GM21576 (cell line): ENCODE data around the gene KIF2C.

ENCODE experiments used
- ATAC-seq: cut with Tn5 transposase; IDR thresholded peaks from one replicate; pipeline ENCODE4 v1.9.1; 2021; ENCODE audit warnings: mild to moderate bottlenecking, moderate library complexity; ENCODE audit not compliant: unreplicated experiment

The KIF2C gene

DNA sequence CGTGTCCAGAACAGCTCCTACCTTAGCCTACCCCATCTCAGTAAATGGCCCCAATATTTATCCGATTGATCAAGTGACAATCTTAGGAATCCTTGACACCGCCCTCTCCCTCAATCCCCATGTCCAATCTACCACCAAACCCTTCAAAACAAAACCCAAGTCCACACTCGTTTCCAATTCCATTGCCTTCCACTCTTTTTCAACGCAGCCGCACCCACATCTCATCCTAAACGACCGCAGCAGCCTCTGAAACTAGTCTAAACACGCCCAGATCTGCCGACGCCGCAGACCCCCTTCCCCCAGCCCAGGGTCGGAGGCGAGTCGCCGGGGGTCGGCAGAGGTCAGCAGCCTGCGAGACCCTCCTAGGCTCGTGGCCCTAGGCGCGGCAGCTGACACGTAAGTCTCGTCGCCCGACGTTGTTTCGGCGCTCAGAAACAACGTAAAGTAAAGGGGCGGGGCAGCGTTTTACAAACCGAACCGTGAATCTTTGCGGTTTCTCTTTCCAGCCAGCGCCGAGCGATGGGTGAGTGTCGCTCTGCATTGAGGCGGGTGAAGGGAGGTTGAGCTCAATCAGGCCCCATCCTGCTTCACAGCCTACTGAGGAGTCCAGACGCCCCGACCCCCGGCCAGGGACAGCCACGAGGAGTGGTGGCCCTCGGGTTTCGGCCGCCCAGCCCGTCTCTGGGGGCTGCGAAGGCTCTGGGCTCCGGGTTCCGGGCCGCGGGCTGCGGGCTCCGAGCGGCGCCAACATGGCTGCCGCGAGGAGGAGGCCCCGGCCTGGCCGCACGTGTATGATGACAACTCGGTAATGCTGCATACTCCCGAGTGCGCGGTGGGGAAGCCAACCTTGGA lies 35.7 kb downstream of the KIF2C start, which contains the start of gene RPS8:
Gene RPS8, plus strand, starts transcription at position 463 of the 852 bp plus-strand sequence. Its CDS starts 57 bp downstream, at position 520.
- ATAC-seq: peak; percentile 63

DNA sequence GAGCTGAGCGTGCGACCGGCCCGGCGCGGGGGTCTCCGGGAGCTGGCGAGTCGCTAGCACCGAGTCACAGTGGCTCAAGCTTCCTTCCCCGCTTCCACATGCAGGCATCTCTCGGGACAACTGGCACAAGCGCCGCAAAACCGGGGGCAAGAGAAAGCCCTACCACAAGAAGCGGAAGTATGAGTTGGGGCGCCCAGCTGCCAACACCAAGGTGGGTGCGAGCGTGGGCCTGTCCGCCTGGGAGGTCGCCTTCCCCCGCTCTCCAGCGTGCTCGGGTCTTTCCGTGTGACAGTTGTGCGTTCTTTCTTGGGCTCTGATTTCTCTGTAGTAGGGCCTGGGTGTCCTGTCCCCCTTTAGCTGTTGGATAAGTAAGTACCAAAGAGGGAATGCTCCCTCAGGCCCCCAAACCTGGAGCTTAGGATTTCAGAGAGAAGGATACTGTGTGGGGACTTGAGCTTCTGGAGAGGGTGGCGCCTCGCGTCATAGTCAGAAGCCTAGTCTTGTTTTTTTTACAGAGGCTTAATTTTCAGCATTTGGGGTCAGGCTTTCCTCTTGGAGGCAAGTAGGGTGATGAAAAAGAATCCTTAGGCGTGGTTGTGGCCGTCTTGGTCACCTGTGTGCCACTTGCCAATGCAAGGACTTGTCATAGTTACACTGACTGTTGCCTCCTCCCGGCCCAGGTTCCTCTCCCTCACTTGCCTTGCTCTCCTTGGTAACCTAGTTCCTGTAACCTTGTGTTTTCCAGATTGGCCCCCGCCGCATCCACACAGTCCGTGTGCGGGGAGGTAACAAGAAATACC lies 36.5 kb downstream of the KIF2C start:
- peak; percentile 9 for ATAC-seq

DNA sequence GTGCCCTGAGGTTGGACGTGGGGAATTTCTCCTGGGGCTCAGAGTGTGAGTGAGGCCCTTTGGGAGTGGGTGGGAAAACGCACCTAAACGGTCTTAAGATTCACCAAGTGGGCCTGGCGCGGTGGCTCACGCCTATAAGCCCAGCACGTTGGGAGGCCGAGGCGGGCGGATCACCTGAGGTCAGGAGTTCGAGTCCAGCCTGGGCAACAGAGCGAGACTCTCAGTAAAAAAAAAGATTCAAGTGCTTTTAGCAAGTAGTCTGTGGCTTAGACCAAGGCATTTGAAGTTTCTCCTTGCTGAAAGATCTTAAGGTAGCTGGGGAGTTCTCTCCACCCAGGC lies 37.1 kb downstream of the KIF2C start:
- ATAC-seq: no peak

DNA sequence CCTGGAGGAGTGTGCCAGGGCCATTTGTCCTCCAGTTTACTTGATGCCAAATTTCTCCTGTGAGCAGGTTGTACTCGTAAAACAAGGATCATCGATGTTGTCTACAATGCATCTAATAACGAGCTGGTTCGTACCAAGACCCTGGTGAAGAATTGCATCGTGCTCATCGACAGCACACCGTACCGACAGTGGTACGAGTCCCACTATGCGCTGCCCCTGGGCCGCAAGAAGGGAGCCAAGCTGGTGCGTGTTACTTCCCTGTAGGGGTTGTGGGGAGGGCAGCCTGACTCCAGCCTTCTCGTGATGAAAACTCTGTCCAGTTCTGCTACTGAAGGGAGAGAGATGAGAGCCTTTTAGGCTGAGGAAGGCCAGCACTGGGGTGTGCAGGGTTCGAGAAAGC lies 37.9 kb downstream of the KIF2C start:
- no peak for ATAC-seq

DNA sequence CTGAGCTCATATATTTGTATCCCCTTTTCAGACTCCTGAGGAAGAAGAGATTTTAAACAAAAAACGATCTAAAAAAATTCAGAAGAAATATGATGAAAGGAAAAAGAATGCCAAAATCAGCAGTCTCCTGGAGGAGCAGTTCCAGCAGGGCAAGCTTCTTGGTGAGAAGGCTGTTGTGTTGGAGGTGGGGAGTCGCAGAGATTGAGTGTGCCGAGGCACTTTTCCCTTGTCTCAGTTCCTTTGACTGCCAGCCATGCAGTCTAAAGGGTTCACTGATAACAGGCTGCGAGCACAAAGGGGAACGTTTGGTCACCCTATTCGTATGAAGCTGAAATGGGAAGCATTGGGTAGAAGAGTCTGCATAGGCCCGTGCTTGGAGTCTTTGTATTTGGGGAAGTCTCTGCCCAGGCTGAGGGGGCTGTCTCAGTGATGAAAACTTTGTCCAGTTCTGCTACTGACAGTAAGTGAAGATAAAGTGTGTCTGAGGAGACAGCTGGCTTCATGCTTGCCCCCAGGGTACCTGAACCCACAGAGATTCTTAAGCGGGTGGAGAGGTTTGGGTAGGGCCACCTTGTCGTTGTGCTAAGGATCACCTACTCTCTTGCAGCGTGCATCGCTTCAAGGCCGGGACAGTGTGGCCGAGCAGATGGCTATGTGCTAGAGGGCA lies 38.5 kb downstream of the KIF2C start:
- ATAC-seq: no peak

DNA sequence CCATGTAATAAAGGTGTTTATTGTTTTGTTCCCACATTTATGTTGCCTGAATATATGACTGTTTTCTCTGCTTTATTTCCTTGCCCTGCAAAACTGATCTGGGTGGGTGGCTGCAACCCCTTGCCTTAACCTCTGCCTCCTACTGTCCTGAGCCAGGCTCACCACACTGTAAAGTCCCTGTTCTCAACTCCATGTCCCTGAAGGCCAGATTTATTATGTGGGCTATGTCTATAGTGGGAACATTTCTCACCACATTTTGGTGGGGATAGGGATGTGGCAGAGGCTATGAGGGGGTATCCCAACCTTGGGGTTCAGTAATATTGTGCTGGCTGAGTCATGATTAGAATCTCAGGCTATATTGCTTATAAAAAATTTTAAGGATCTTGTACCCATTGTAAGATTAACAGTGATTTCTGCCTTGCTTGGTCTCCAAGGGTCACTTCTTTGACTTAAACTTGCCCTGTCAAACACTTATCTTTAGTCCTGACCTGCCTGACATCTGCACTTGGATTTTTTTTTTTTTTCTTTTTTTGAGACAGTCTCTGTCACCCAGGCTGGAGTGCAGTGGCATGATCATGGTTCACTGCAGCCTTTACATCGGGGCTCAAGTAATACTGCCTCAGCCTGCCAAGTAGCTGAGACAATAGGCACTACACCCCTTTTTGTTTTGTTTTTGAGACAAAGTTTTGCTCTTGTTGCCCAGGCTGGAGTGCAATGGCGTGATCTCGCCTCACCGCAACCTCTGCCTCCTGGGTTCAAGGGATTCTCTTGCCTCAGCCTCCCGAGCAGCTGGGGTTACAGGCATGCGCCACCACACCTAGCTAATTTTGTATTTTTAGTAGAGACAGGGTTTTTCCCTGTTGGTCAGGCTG lies 39.3 kb downstream of the KIF2C start:
- ATAC-seq: no peak

DNA sequence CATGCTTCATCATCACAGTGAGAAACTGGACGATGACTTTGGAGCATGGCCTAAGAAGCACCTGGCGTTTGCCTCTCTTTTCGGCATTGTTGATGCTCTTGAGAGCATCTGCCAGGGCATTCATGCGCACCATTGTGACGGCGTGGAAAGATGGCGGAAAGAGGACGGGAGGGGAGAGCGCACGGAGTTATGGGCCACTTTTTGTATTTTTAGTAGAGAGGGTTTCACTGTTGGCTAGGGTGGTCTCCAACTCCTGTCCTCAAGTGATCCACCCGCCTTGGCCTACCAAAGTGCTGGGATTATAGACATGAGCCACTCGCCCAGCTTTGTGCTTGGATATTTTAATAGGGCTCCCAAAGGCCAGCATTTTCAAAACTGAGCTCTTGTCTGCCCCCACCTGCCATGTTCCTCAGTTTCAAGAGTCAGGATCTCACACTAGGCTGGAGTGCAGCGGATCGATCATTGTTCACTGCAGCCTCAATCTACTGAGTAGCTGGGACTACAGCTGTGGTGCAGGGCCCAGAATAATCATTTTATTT lies 41.0 kb downstream of the KIF2C start:
- no peak for ATAC-seq

DNA sequence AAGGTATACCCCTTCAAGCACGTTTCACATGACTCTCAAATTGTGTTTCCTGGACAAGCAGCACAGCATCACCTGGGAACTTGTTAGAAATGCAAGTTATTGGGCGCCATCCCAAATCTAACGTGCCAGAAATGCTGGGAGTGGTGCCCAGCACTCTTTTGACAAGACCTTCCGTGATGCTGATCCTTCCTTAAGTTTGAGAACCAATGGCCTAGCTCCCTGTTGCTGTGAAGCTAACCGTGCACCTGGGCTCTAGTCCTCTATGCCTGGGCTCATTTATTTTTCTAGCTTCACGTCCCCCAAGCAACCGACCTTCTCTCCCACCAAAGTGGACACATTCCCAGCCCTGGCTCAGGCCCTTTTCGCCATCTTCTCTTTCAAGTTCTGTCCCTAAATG lies 44.1 kb downstream of the KIF2C start:
- no peak for ATAC-seq

DNA sequence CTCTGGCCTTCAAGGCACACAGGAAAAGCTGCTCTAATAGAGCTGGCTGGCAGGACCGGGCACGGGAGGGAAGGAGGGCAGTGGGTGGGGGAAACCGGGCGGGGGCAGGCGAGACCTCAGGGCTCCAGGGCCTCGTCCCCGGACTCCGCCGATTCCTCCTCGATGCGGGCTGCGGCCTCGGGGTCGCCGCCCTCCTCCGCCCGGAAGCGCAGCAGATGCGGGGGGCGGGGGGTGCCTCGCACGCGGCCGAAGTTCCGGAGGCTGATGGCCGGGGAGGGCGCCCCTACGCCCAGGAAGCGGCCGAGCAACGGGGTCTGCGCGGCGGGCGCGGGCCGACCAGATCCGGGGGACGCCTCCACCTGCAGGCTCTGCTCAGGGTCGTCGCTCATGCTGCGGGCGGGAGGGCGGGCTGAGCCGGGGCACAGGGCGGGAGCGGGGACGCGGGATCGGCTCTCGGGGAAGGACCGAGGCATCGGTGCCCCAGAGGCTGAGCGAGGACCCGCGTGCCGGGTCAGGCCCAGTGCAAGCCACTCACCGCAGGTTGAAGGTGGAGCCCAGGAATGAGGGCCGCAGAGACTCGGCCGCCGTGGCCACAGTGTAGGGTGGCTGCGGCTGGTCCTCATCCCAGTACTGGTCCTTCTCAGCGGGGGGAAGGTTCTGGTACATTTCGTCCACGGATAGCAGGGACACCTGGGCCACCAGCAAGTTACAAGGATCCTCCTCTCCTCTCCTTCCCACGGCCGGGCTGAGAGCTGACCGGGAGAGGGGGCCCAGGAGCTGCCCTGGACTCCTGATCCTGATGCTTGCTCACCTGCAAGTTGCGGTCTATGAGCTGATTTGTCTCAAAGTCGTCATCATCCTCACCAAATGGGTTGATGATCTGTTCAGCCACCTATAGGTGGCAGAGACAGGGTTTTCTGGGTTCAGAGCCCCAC lies 44.7 kb downstream of the KIF2C start:
- no peak for ATAC-seq

DNA sequence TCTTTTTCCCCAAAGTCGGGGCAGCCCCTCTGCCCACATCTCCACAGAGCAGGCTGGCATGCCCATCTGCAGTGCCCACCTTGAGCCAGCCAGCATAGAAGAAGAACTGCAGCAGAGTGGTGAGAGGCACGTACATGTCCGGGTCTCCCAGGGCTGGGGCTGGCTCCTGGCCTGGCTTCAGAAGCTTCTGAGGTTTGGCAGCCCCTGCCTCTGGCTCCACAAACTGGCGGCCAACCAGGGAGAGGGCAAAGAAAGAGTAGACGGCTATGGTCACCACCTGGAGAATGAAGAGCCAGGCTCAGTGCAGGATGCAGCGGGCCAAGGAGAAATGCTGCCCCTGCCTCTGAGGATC lies 45.4 kb downstream of the KIF2C start:
- no peak for ATAC-seq

DNA sequence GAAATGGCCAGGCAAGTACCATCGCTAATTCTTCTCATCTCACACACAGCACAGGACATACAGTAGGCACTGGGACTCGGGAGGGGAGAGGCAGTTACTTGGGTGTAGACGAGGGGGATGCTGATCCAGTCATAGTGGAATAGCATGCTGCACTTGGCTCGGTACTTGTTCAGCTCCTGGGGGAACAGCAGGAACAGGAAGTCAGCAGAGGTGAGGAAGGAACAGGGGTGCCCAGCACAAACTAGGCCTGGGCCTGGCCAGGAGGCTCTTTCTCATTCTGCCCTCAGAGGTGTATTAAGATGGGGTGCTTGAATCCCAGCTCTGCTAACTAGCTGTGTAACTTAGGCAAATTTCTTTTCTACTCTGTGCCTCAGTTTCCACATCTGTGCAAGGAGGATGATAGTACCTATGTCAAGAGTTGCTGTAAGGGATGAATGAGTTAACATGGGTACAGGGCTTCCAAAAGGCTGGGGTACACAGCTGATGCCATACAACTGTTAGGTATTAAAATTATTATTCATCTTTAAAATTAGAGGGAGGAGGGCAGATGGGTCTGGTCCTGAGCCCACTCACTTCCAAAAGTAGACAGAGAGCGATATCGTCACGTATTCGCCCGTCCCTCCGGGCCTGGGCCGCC lies 46.0 kb downstream of the KIF2C start:
- no peak for ATAC-seq

DNA sequence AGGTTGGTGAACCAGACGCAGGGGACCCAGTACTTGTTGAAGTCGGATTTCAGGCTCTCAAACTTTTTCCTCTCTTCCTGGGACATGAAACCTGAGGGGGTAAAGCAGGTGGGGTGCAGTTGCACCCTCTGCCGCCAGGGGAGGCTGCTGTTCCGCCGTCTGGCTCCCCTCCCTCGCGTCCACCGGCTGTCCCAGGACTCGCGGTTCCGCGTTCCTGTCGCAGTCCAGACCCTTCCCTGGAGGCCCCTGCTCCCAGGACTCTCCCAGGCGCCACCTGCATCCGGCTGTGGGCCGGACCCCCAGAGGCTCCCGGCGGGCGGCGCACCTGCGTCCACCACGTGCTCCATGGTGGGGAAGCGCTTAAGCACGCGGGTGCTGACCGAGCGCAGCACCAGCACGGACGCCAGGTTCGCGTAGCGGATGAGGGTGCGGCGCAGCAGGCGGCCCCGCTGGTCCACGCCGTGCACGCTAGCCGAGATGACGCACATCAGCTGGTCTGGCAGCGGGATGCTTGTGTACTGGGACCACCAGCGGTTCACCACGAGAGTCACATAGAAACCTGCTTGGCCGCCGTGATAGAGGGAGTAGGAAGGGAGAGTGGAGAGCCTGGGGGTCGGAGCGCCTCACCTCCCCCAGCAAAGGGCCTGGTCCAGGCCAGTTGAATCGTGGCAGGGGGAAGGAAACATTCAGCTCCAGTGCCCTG lies 46.7 kb downstream of the KIF2C start:
- peak; percentile 47 for ATAC-seq

DNA sequence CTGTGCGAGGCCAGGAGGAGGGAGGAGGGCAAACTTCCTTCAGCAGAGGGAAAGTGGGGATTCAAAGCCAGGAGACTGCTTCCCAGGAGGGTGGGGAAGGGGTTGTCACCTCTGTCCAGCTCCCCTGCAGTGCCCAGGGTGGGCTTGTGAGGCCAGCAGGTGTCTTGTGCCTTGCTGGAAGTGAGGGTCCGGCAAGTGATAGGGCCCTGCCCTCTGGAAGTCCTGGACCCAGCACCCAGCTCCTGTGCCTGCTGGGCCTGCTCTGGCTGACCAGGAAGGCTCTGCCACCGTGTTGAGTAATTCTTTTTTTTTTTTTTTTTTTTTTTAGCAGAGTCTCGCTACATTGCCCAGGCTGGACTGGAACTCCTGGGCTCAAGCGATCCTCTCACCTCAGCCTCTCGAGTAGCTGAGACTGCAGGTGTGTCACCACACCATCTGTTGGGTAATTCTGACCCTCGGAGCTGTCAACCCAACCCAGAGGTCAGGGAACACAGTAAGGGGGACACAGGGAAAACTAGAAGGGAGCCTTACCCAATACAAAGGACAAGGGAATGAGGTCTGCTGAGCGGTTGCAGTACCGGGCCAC lies 47.3 kb downstream of the KIF2C start:
- ATAC-seq: no peak

DNA sequence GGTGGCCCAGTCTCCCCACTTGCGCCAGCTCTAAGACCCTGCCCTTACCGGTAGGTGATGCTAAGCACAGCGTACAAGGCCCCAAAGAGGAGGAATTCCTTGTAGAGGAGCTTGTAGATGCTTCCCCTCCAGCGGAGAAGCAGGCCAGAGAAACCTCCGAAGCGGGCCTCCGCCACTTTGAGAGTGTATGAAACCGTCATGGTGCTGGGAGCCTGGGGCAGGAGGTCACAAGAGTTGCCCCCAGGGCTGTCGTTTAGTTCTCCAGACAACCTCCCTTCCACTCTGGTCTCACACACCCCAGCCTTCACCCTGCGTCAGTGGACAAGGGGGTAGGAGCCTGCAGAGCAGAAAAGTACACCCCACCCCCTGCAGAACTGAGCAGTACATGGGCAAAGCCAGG lies 47.9 kb downstream of the KIF2C start:
- ATAC-seq: no peak

DNA sequence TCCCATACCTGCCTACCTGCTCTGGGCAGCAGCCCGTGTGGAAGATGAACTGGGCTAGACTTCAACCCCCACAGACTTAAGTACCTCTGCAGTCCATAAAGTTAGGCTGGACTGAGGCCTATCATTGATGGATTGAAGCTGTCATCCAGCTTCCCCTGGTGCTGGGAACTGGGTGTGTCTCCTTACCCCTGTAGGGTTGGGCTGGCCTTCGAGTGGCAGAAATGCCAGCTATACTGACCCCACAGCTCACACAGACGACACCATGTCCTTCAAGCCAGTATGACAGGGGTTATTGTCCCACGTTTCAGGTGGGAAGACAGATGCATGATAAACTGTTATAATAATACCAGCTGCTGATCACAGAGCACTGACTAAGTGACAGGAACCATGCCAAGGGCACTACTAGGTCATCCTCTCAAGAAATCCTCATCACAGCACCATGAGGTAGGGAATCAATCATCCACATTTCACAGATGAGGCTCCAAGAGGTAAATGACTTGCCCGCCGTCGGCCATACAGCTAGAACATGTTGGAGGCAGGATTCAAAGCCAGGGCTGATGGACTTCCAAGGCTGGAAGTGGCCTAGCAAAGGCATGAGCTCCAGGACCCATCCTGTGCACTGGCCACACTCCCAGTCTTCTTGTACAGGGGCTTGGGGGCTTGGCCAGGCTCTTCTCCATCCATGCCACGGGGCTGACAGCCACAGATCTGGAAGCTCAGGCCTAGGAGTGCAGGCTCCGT lies 48.7 kb downstream of the KIF2C start, which contains the start of gene BEST4:
Gene BEST4, minus strand, starts transcription at position 51 of the 741 bp plus-strand sequence. CDS start 465 bp downstream, outside the sequence.
- no peak for ATAC-seq

DNA sequence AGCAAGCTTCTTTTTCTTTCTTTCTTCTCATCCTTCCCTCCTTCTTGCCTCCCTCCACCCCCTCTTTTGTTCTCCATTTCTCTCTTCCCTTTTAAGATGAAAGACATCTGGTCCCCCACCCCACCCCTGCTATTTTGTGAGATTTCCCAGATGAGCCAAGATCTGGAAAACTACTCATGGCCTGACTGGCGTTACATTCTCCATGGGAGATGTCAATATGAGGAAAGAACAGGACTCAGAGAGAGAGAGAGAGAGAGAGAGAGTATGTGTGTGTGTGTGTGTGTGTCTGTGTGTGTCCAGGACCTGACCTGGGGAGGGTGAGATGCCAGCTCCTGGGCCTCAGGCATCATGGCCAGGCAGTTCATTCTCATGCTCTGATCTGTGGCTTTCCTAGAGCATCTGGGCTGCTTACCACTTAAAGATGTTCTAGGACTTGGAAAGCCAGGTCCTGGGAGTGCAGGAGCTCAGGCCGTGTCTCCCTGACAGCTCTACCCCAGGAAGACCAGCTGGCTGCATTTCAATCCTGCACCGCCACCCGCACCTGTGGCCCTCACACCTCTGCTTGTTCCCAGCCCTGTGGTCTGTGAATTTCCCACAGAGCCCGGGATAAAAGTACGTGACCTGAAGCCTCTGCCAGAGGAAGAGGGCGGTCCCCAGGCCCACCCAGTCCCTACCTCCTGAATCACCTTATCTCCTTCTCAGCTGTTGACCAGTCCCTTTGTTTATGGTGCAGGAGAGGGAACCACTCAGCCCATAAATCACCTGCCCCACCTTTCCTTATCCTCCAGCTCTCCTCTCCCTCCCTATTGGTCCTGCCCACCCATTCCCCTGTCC lies 51.5 kb downstream of the KIF2C start:
- ATAC-seq: no peak
